GM18873 (cell line): ENCODE data around the gene XRN2.
"Not testable (repeated sequence)": the region's sequence is repeated elsewhere in the genome, so short reads cannot be mapped to it uniquely, and the experiment has no call there.

Source experiments
- ATAC-seq: cut with Tn5 transposase; IDR thresholded peaks from one replicate; pipeline ENCODE4 v1.9.1; 2021; ENCODE audit warnings: mild to moderate bottlenecking, moderate library complexity, moderate number of reproducible peaks; ENCODE audit not compliant: unreplicated experiment, low FRiP score

The XRN2 gene

DNA sequence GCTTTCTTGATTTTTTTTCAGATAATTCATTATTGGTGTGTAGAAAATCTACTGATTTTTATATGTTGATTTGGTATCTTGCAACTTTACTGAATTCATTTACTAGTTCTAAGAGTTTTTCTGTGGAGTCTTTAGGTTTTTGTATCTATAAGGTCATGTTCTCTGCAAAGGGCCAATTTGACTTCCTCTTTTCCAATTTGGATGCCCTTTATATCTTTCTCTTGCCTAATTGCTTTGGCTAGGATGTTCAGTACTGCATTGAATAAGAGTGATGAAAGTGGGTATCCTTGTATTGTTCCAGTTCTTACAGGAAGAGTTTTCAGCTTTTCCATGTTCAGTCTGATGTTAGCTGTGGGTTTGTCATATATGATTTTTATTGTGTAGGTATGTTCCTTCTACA is 108.6 kb downstream of the XRN2 start:
- no peak for ATAC-seq

DNA sequence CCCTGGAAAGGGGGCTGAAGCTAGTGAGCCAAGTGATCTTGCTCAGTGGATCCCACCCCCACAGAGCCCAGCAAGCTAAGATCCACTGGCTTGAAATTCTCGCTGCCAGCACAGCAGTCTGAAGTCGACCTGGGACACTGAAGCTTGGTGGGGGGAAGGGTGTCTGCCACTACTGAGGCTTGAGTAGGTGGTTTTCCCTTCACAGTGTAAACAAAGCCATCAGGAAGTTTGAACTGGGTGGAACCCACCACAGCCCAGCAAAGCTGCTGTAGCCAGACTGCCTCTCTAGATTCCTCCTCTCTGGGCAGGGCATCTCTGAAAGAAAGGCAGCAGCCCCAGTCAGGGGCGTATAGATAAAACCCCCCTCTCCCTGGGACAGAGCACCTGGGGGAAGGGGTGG is 110.9 kb downstream of the XRN2 start:
- not testable (repeated sequence) for ATAC-seq

DNA sequence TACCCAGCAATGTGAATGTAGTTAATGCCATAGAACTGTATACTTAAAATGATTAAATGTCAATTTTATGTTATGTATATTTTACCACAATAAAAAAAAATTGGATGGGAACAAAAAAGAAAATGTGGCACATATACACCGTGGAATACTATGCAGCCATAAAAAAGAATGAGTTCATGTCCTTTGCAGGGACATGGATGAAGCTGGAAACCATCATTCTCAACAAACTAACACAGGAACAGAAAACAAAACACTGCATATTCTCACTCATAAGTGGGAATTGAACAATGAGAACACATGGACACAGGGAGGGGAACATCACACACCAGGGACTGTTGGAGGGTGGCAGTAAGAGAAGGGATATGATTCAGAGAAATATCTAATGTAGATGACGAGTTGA is 116.0 kb downstream of the XRN2 start:
- not testable (repeated sequence) for ATAC-seq

DNA sequence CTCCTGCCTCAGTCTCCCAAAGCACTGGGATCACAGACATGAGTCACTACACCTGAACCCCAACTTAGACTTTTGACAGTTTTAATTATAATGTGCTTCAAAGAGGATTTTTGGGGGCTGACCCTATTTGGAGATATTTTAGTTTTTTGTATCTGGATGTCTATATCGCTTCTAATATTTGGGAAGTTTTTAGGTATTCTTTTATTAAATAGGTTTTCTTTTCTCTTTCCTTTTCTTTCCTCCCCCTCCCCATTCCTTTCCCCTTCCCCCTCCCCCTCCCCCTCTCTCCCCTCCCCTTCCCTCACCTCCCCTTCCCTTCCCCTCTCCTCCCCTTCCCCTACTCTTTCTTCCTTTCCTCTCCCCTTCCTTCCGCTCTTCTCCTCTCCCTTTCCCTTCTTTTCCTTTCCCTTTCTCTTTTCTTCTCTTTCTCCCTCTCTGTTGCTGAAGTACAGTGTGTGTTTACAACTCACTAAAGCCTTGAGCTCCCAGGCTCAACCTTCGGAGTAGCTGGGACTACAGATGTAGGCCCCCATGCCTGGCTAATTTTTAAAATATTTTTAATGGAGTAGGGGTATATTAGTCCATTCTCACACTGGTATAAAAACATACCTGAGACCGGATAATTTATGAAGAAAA is 118.6 kb downstream of the XRN2 start:
- ATAC-seq: no peak

GRCh38 chr20:21423712-21424111 is 120.6 kb downstream of the XRN2 start:
- not testable (repeated sequence) for ATAC-seq

GRCh38 chr20:21424846-21425245 is 121.7 kb downstream of the XRN2 start:
- no peak for ATAC-seq

DNA sequence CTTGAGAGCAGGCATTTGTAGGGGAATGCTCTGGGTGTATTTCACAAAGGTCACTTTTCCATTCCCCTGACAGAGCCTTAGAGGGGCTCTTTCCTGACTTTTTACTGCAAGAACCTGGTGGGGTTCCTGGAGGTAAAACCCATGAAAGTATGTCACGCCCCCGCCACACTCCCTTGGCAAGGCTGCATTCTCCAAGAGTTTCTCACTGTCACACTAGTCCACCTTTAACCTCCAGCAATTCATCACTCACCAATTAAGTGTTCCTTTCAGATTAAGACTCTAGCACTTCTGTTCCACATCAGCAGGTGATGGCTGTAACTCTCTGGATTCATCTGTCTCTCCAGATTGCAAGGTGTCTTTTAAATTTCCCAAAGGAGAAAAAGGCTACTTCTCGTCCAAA is 126.9 kb downstream of the XRN2 start:
- no peak for ATAC-seq

DNA sequence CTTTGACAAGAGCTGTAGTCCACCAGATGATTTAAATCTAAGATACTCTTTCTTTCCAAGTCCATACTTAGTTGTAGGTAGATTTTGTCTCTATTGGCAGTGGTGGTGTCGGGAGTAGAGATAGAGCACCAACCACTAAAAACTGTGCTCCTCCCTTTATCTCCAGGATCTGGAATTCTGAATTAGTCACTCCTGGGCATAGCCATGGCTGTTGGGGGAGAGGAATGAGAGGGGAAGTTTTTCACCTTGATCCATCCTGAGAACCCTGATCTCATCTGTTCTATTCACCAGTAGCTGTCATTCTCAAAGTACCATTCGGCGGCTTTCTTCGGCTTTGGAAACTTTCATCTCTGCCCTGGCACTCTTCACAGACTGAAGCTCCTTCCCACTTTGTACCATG is 129.8 kb downstream of the XRN2 start:
- ATAC-seq: no peak

GRCh38 chr20:21433329-21433890 is 130.3 kb downstream of the XRN2 start:
- ATAC-seq: no peak

DNA sequence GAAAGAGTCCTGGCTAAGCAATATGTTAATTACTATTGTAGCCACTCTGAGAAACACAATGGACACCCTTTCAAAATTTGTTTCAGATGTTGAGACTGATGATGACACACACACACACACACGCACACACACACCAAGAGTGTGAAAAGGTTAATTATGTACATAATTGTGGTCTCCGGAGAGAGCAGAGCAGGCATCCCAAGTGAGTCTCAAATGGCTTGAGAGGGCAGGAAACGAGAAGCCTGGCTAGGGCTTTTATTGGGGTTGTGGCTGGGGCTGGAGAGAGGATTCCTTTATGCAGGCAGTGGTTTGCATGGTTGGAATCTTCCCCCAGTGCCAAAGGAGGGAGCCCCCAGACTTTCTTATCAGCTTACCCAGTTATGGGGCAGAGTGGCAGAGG is 132.4 kb downstream of the XRN2 start:
- ATAC-seq: no peak

GRCh38 chr20:21436205-21436604 is 133.1 kb downstream of the XRN2 start:
- ATAC-seq: no peak

DNA sequence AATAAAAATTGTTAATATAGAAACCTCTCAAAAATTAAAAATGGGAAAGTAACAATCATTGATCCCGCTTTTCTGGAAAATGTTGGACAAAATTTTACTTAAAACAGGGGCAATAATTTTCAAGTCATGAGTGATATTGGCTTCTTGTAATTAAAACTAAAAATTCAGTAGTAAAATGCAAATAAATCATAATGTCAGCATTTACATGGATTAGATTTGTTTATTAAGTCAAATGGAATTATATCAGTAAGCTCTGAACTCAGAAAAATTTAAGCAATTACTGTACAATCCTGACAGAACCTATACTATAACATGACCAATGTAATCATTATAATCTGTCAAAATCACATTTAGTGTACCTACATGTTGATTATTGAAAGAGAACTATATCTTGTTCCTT is 134.1 kb downstream of the XRN2 start:
- no peak for ATAC-seq

GRCh38 chr20:21437816-21438215 is 134.7 kb downstream of the XRN2 start:
- ATAC-seq: no peak
